GM12872 (cell line): Measurements from ENCODE around the gene CHTOP.

Experiments used
- CTCF ChIP-seq: IDR thresholded peaks from 3 replicates; pipeline ENCODE4 v1.5.1; 2011; ENCODE audit warnings: low read depth, mild to moderate bottlenecking, low read length, moderate library complexity; ENCODE audit not compliant: insufficient read depth

CHTOP gene

GRCh38 chr1:153658400-153659174 lies 24.7 kb downstream of the CHTOP start, which contains the start of gene SNAPIN:
TSS of gene SNAPIN (plus strand) at chr1:153658703. CDS start at chr1:153658744, 41 bp downstream.
- TF ChIP-seq CTCF, result no peak

- no peak for TF ChIP-seq CTCF
Observed at GRCh38 chr1:153659175-153659534, 25.3 kb downstream of the CHTOP start.

GRCh38 chr1:153659656-153660055 lies 25.8 kb downstream of the CHTOP start:
- TF ChIP-seq CTCF, result no peak

GRCh38 chr1:153661111-153661708 lies 27.3 kb downstream of the CHTOP start:
- no peak for TF ChIP-seq CTCF

GRCh38 chr1:153662269-153662668 lies 28.4 kb downstream of the CHTOP start:
- no peak for TF ChIP-seq CTCF

GRCh38 chr1:153663211-153663610 lies 29.3 kb downstream of the CHTOP start:
- TF ChIP-seq CTCF, result no peak

- TF ChIP-seq CTCF, result no peak
Observed at GRCh38 chr1:153667439-153667838, 33.6 kb downstream of the CHTOP start.
